ENCODE data around the gene ZNF554.

Gene ZNF554

DNA sequence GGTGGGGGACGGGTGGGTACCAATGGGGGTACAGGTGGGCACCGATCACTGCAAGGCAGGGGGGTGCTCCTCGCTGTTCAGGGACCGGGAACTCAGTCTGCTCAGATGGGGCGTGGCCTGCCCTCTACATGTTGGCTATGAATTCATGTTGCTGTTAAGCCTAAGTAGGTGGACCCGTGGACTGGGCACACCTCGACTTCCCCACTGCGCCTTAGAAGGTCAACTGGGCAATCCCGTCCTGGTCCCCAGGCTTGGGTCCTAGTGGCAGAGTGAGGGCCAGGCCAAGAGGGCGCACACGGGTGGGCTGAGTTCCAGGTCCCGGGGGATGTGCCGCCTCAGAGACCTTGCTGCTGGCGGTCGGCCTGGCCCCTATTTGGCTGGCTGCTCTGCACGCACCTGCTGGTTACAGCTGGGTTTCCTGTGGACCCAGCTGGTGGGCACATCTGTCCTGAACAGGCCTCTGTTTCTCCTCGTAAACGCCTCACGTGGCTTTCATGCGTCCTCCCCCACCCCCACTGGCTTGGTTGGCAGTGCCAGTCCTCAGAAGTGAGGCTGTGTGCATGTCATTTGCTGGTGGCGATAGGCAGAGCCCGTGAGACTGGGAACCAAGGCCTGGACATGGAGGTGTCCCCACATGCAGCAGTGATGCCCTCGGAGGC is 13.5 kb upstream of the ZNF554 start:
- TF ChIP-seq CTCF (IDR thresholded peaks at IDR 0.05; ENCODE audit: low read depth, low read length) (no peak), EZH2phosphoT487 (IDR thresholded peaks at IDR 0.05; ENCODE audit: low read depth) (no peak)
- Histone ChIP-seq H3K36me3 (replicated peaks; ENCODE audit: low read depth, low read length) (peaks cover 85% of the 10 kb centered on the region), H3K4me2 (ENCODE audit: low read length) (no peak overlapping the region), H3K79me2 (ENCODE audit: low read length) (peaks cover 14% of the 10 kb centered on the region; the same call in 1 of the 2 replicates), H3K9me3 (ENCODE audit: insufficient read depth, low read length) (no peaks in the 10 kb centered on the region), H3K27ac (ENCODE audit: low read length) (no peak overlapping the region), H2AFZ (ENCODE audit: low read depth, low read length) (no peak overlapping the region), H3K4me3 (ENCODE audit: low read length) (no peak overlapping the region), H3K9ac (ENCODE audit: low read length) (no peak overlapping the region), H3K27me3 (ENCODE audit: low read depth, low read length) (no peaks in the 10 kb centered on the region), H3K4me1 (ENCODE audit: low read length) (no peaks in the 10 kb centered on the region), H4K20me1 (ENCODE audit: insufficient read depth, low read length) (peaks cover 2% of the 10 kb centered on the region)

GRCh38 chr19:2806736-2807378 is 12.8 kb upstream of the ZNF554 start:
- H2AFZ ChIP-seq (ENCODE audit: low read depth, low read length) = no peak overlapping the region
- no peak overlapping the region for H3K9ac ChIP-seq (ENCODE audit: low read length)
- no peak overlapping the region for H3K4me3 ChIP-seq (ENCODE audit: low read length)
- no peak overlapping the region for H3K4me2 ChIP-seq (ENCODE audit: low read length)
- H3K27me3 ChIP-seq (ENCODE audit: low read depth, low read length) = no peaks in the 10 kb centered on the region
- no peaks in the 10 kb centered on the region for H3K4me1 ChIP-seq (ENCODE audit: low read length)
- no peaks in the 10 kb centered on the region for H3K9me3 ChIP-seq (ENCODE audit: insufficient read depth, low read length)
- peaks cover 83% of the 10 kb centered on the region for H3K36me3 ChIP-seq (replicated peaks; ENCODE audit: low read depth, low read length)
- peaks cover 7% of the 10 kb centered on the region; the same call in 1 of the 2 replicates for H3K79me2 ChIP-seq (ENCODE audit: low read length)
- TF ChIP-seq EZH2phosphoT487 (IDR thresholded peaks at IDR 0.05; ENCODE audit: low read depth) (no peak), CTCF (IDR thresholded peaks at IDR 0.05; ENCODE audit: low read depth, low read length) (no peak)
- H4K20me1 ChIP-seq (ENCODE audit: insufficient read depth, low read length) = no peaks in the 10 kb centered on the region; the same call in 1 of the 2 replicates
- H3K27ac ChIP-seq (ENCODE audit: low read length) = no peak overlapping the region

DNA sequence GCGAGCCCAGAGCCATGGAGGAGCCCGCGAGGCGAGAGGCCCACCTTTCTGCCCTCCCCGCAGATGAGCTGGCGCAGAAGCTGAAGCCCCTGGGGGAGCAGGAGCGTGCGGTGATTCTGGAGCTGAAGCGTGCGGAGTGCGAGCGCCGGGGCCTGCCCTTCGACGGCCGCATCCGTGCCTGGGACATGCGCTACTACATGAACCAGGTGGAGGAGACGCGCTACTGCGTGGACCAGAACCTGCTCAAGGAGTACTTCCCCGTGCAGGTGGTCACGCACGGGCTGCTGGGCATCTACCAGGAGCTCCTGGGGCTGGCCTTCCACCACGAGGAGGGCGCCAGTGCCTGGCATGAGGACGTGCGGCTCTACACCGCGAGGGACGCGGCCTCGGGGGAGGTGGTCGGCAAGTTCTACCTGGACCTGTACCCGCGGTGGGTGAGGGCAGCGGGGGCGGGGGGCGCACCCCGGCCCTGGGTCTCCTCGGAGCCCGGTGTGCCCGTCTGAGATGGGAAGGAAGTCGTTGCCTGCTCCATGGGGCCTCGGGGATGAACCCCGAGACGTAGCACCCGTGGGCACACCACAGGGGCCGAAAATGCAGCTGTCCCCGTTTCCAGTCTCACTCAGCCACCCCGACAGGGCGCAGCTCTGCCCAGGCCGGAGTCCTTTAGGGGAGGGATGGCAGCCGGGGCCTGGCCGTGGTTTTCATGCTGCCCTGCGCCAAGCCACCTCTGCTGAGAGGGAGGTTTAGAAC is 12.1 kb upstream of the ZNF554 start:
- no peak overlapping the region for H3K27ac ChIP-seq (ENCODE audit: low read length)
- H3K27me3 ChIP-seq (ENCODE audit: low read depth, low read length) = no peaks in the 10 kb centered on the region
- peaks cover 3% of the 10 kb centered on the region; the same call in 1 of the 2 replicates for H3K79me2 ChIP-seq (ENCODE audit: low read length)
- no peaks in the 10 kb centered on the region for H3K9me3 ChIP-seq (ENCODE audit: insufficient read depth, low read length)
- no peak overlapping the region for H3K4me2 ChIP-seq (ENCODE audit: low read length)
- no peak overlapping the region for H2AFZ ChIP-seq (ENCODE audit: low read depth, low read length)
- no peaks in the 10 kb centered on the region for H3K4me1 ChIP-seq (ENCODE audit: low read length)
- TF ChIP-seq CTCF (IDR thresholded peaks at IDR 0.05; ENCODE audit: low read depth, low read length) = no peak
- TF ChIP-seq EZH2phosphoT487 (IDR thresholded peaks at IDR 0.05; ENCODE audit: low read depth) = no peak
- H4K20me1 ChIP-seq (ENCODE audit: insufficient read depth, low read length) = no peaks in the 10 kb centered on the region; the same call in 1 of the 2 replicates
- no peak overlapping the region for H3K9ac ChIP-seq (ENCODE audit: low read length)
- no peak overlapping the region for H3K4me3 ChIP-seq (ENCODE audit: low read length)
- H3K36me3 ChIP-seq (replicated peaks; ENCODE audit: low read depth, low read length) = peaks cover 84% of the 10 kb centered on the region
